RPMI8226 (cell line): ENCODE data around the gene INPP5A.

Experiments used
- DNase-seq: peaks from one replicate; pipeline ENCODE4 v3.0.0-alpha.2; 2015

Gene INPP5A

GRCh38 chr10:132616170-132616995 lies 78.8 kb downstream of the INPP5A start:
- no peak for DNase-seq

GRCh38 chr10:132616996-132617736 lies 79.6 kb downstream of the INPP5A start:
- no peak for DNase-seq

GRCh38 chr10:132617737-132618052 lies 80.1 kb downstream of the INPP5A start:
- no peak for DNase-seq

GRCh38 chr10:132618158-132618919 lies 80.8 kb downstream of the INPP5A start:
- DNase-seq, result no peak

GRCh38 chr10:132619927-132620326 lies 82.3 kb downstream of the INPP5A start:
- DNase-seq, result no peak

GRCh38 chr10:132624061-132624846 lies 86.7 kb downstream of the INPP5A start:
- DNase-seq, result no peak

- DNase-seq, result no peak
Observed at GRCh38 chr10:132624847-132625471, 87.4 kb downstream of the INPP5A start.

GRCh38 chr10:132626019-132626760 lies 88.6 kb downstream of the INPP5A start:
- DNase-seq, result no peak

- DNase-seq, result no peak
Observed at GRCh38 chr10:132626761-132627665, 89.4 kb downstream of the INPP5A start.

- DNase-seq, result no peak
Observed at GRCh38 chr10:132627666-132628531, 90.3 kb downstream of the INPP5A start.

GRCh38 chr10:132628966-132629900 lies 91.6 kb downstream of the INPP5A start:
- no peak for DNase-seq

GRCh38 chr10:132630156-132630555 lies 92.6 kb downstream of the INPP5A start:
- DNase-seq, result no peak

GRCh38 chr10:132630666-132631337 lies 93.2 kb downstream of the INPP5A start:
- DNase-seq, result no peak

GRCh38 chr10:132631338-132631735 lies 93.8 kb downstream of the INPP5A start:
- no peak for DNase-seq

GRCh38 chr10:132632091-132632561 lies 94.5 kb downstream of the INPP5A start:
- no peak for DNase-seq

GRCh38 chr10:132632851-132633684 lies 95.5 kb downstream of the INPP5A start:
- no peak for DNase-seq
